ENCODE results near the gene TMEM190.

The TMEM190 gene

DNA sequence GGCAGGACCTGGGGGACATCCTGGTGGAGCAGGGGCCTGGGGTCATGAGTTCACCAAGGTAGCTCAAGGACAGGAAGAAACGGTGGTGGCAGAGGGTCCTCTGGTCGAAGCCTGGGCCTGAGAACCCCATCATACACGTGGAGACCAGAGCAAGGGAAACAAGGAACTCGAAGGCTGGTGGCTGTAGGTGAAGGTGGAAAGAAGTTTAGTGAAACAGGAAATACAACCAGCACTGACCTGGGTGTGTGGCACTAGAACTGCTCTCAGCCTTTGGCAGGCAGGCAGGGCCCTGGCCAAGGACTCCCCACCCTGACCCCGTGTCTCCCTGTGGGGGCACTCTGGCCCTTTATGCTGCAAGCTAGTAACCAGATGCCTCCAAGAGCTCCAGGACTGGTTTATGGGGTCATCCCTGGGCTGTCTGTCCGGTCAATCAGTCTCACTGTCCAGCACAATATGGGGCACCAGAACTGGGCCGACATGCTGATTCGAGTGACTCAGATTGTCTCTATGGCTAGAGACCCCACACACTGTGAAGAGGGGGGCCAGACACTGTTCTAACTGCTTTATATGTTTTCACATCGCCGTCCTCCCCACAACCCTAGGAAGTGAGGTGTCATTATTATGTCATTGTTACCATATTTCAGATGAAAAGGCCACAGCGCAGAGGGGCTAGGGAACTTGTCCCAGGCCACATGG, 25.9 kb upstream of the TMEM190 start:
- DNase-seq (ENCODE audit: low read depth, low spot score) = no peak
- no peak overlapping the region for H3K27ac ChIP-seq

DNA sequence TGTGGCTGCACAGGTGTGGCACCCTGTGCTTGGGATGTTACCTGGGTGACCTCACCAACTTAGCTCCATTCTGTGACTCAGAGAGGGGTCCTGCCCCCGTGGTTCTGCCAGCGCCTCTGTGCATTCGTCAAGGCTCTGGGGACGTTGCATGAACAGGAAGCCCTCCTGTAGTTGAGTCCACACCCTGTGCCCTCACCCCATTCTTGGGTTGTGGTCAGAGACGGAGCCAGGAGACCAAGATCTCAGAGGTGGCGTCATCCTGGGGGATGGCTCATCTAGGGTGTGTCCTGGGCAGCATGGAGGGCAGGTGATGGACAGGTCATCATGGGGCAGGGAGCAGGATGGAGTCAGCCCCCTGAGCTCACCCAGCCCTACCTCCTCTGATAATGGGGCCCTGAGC, 24.6 kb upstream of the TMEM190 start:
- peak overlapping the region; percentile 49 for H3K27ac ChIP-seq
- DNase-seq (ENCODE audit: low read depth, low spot score) = no peak

DNA sequence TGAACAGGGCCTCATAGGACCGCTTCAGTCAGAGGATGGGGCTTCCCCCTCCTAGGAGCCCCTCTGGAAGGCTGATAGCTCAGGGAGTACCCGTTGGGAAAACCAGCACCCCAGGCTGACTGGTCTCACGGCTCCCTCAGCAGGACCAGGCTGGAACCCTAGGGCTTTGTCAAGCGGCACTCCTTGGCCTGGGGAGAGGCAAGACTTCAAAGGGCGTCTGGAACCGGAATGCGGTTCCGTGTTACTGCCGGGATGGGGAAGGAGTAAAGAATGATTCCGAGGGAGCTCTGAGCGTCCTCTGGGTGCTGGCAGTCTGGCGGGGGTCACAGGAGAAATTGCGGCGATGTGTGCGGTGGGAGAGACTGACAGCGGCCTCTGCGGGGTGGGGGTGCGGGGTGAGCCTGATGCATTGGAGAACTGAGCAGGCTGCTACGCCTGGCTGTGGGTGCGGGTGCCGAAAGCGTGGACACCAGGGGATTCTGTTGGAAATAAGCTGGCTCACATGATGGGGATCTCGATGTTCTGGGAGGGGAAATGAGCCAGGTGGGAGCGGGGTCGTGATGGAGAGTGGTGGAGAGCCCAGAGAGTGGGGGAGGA, 24.0 kb upstream of the TMEM190 start:
- peak overlapping the region; percentile 49 for H3K27ac ChIP-seq
- no peak for DNase-seq (ENCODE audit: low read depth, low spot score)

DNA sequence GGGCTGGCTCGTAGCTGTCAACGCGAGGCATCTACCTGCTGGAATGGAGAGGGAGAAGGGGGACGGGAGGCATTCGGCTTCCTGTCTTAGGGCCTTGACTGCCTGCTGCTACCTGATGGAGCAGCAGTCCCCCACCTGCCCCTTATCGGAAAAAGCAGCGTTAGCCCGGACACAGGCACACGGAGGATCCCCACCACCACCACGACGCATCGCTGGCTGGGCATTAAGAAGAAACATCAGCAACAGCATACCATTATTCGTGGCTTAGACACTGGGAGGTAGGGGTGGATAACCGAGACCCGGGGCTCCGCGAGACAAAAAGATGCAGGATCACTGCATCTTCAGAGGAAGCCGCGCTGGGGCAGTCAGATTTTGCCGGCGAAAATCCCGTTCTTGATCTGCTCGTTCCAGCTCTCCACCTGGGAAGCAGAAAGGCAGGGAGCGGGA, 23.2 kb upstream of the TMEM190 start:
- H3K27ac ChIP-seq = peak overlapping the region; percentile 39
- no peak for DNase-seq (ENCODE audit: low read depth, low spot score)

DNA sequence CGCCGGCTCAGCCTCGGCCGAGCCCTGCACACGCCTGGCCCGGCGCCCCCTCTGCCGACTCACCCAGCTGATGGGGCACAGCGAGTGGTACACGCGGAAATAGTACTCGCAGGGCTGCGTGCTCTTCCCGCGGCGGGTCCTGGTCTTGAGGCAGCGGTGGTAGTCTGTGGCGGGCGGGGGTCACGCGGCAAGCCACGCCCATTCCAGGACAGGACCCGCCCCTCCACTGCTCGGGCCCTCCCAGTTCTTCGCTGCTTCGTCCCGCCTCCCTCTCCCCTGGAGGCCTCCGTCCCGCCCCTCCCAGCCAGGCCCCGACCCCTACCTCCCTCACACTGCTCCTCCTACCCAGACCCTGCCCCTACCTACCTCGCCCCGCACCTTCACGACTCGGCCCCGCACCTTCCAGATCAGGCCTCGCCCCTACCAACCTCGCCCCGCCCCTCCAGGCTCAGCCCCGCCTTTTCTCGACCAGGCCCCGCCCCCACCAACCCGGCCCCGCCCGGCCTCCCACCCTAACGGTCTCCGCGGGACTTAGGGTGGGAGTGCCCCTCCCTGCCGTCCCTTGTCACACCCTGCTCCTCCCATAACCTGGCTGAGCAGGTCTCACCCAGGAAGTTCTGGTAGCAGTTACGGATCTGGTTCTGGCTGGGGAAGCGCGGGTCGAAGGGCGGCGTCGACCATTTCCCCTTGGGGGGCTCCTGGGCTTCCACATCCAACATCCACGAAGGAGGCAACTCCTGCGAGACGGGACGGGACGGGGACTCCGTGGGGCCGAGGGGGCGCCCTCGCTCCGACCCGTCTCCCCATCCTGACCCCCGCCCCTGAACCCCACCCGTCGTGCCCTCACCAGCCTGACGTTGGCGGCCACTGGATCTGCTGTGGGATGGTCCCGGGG, 22.6 kb upstream of the TMEM190 start:
- peak overlapping the region; percentile 39 for H3K27ac ChIP-seq
- DNase-seq (ENCODE audit: low read depth, low spot score) = no peak

DNA sequence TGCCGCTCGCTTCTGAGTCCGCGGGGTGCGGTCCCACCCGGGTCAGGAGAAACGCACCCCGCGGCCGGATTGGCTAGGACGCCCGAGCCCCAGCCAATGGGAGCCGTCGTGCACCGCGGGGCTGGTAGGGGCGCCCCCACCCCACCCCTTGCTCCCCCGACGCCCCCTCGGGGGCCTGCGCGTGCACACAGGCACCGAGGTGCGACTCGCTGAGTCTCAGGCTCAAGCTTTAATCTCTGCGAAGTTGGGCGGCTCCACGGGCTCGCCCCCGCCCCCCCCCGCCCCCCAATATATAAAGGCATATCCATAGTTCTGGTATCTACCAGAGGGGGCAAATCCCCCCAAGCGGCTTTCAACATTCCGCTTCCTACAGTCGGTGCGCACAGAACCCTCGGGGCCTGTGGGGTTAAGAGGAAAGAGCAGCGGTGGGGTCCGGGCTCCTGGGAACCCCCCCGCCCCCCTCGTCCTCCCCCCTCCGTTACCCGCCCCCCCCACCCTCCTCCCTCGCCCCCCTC, 21.9 kb upstream of the TMEM190 start, which contains the start of gene COX6B2:
Gene COX6B2, minus strand, starts transcription at position 22 of the 515 bp plus-strand sequence. CDS start 198 bp downstream, outside the sequence.
- peak within 1 kb of the TSS; percentile 39 for H3K27ac ChIP-seq
- DNase-seq (ENCODE audit: low read depth, low spot score) = no peak

DNA sequence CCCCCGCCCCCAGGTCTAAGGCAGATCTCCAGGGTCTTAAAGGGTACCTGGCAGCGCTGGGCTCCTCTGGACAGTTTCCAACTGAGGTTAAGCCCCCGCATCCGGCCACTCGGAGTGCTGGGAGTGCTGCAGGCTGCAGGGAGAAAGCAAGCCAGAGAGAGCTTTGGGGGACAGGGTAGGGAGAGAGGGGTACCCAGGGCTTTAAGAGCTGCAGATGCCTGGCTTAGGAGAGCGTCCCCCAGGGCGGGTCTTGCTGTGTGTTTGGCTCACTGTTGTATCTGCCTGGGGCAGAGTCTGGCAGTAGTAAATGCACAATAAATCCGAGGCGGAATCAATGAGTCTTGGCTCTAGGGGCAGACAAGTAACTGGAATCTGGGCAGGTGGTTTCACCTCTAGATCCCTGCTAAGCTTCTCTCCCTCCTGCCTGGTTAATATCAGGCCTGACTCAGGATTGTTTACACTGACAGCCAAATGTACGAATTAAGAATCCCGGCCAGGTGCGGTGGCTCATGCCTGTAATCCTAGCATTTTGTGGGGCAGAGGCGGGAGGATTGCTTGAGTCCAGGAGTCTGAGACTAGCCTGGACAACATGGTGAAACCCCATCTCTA, 21.3 kb upstream of the TMEM190 start:
- DNase-seq (ENCODE audit: low read depth, low spot score) = no peak
- H3K27ac ChIP-seq = peak overlapping the region; percentile 37

DNA sequence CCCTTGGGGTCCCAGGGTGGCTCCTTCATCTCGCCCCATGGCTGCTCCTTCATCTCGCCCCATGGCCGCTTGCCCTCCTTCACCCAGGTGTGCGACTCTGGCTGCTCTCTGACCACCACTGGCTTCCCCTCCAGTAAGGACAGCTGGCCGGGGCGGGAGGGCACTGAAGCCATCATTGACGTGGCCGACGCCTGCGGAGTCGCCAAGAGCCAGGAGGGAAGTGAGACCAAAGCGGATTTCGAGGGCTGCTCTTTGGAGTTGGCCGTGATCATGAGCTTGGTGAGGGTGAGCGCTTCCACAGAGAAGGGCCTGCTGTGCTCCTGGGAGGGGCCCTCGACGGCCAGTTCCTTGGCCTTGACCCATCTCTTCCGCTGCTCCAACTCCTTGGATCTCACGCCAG, 18.1 kb upstream of the TMEM190 start:
- no peak overlapping the region for H3K27ac ChIP-seq
- no peak for DNase-seq (ENCODE audit: low read depth, low spot score)

DNA sequence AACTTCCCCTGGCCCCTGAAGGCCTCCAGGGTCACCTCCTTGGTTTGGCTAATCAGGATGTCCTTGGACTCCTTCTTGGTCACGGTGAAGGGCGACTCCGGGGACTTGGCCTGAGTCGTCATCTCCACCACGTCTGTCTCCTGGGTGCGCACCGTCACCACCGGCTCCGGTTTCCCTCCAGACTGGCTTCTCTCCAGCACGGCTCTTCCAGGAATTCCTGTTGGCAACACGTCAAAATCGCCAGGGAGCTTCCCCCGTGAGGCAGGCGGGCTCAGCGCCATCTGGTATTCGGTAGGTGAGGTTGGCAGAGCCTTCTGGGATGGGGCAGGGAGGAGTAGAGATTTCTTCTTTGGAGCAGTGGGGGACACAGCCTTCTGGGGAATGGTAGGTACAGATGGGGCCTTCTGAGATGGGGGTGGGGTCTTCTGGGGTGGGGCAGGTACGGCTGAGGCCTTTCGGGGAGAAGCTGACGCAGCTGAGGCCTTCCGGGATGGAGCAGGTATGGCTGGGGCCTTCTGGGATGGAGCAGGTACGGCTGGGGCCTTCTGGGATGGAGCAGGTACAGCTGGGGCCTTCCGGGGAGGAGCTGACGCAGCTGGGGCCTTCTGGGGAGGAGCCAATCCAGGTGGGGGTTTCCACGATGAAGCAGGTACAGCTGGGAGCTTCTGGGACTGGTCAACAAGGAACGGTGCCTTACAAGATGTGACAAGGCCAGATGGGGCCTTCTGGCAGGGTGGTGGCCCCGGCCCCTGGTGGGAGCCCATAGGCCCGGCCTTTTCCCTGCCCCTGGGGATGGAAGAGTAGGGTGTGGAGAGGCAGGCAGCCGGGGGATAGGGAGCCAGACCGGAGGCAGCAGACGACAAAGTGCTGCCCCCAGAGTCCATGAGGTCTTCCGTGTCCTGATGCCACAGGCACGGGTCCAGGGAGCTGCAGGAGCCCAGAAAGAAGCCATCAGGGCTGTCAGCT, 17.4 kb upstream of the TMEM190 start:
- DNase-seq (ENCODE audit: low read depth, low spot score) = no peak
- no peak overlapping the region for H3K27ac ChIP-seq

DNA sequence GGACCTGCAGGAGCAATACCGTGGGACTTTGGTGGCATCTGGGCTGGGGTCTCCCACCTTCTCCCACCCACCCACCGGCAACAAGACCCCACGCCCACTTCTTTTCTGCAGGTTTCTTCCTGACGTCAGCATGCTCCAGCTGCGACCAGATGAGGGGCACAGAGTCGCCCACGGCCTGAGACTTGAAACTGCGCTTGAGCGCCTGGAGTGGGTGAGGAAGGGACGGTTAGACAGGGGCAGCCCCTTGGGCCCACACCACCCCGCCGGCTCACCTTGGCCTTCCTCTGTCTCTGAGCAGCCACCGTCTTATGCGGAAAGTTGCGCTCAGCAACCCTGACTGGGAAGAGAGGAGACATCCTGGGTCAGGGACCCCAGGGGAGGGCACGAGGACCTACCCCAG, 15.7 kb upstream of the TMEM190 start:
- no peak overlapping the region for H3K27ac ChIP-seq
- no peak for DNase-seq (ENCODE audit: low read depth, low spot score)

DNA sequence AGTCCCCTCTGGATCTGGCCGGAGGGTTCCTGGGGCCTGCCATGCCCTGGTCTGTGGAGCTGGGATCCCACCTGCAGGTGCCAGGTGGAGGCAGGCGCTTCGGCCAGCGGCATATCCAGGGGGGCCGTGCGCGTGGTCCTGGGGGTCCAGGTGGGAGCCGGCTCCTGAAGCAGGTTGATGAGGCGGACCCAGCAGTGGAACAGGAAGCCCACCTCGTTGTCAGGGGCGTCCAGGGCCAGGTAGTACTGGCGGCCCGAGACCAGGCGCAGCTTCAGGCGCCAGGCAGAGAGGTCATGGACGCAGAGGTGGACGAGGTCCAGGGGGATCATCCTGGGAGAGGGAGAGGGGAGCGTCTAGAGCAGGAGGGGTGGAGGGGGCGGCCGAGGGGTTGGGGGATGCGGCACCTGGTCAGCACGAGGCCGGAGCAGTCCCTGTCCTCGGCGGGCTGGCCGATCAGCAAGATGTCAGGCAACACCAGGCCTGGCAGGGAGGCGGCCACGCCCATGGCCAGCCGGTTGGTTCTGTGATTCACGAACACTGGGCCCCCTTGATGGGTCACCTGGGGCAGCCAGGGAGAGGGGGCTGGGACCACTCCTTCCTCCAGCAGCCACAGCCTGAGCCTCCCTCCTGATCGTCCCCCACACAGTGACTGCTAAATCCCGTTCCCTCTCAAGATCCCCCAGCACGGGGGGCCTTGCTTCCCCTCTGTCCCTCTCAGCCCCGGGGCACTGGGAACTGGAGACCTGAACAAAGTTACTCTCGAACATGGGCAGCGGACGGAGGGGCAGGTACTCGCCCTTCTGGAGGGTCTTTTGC, 14.2 kb upstream of the TMEM190 start:
- DNase-seq (ENCODE audit: low read depth, low spot score) = no peak
- no peak overlapping the region for H3K27ac ChIP-seq

DNA sequence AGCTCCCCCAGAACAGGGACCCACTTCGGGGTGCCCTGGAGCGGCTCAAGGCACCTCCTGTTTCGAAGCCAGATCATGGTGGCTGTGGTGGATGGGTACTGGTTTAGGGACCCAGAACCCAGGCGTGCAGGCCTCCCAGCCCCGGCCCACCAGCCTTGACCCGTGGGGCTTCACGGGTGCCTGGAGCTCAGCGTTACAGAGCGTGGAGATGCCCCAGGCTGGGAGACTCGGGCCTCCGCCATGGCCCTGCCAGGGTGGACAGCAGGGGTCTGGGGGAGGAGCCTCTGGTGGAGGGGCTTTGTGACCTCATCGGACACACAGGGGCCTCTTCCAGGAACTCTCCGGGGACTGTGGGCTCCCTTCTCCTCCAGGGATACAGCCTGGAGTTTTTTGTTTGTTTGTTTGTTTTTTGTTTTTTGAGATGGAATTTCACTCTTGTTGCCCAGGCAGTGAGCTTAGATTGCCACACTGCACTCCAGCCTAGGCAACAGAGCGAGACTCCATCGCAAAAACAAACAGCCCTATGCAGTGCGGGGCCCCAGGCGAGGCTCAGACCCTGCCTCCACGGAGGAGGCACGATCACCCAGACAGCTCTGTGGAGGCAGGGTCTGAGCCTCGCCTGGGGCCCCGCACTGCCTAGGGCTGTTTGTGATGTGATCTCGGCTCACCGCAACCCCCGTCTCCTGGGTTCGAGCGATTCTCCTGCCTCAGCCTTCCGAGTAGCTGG, 13.5 kb upstream of the TMEM190 start, which contains the start of gene GARIN5B:
Gene GARIN5B, minus strand, starts transcription at position 271 of the 727 bp plus-strand sequence. Its CDS starts 194 bp downstream, at position 77.
- DNase-seq (ENCODE audit: low read depth, low spot score) = no peak
- no peak within 1 kb of the TSS for H3K27ac ChIP-seq

DNA sequence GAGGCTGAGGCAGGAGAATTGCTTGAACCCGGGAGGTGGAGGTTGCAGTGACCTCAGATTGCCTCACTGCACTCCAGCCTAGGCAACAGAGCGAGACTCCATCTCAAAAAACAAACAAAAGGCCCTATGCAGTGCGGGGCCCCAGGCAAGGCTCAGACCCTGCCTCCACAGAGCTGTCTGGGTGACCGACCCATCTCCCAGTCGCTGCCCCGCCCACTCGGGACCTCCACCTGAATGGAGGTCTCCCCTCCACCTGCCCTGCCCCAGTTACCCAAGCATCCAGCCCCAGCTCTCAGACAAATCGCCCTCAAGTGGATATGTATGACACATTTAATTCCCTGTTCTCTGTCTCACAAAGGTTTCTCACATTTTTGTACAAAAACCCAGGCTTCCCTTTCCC, 11.4 kb upstream of the TMEM190 start:
- H3K27ac ChIP-seq = no peak overlapping the region
- no peak for DNase-seq (ENCODE audit: low read depth, low spot score)

DNA sequence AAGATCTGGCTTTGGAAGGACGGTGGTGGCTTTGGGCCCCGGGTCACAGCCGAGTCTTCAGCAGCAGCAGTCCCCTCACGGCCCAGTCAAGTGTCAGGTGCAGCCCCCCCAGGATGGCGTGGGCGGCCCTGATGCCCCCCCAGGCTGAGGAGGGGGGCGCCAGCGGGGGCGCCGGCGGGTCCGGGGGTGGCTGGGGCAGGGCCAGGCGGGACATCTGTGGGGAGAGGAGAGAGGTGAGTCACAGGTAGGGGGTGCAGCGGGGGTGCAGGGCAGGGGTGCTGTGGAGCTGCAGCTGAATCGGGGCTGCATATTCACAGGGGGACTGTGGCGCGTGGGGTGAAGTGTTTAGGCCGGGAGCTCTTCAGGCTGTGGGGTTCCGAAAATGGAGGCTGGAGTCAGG, 10.7 kb upstream of the TMEM190 start:
- H3K27ac ChIP-seq = no peak overlapping the region
- no peak for DNase-seq (ENCODE audit: low read depth, low spot score)

DNA sequence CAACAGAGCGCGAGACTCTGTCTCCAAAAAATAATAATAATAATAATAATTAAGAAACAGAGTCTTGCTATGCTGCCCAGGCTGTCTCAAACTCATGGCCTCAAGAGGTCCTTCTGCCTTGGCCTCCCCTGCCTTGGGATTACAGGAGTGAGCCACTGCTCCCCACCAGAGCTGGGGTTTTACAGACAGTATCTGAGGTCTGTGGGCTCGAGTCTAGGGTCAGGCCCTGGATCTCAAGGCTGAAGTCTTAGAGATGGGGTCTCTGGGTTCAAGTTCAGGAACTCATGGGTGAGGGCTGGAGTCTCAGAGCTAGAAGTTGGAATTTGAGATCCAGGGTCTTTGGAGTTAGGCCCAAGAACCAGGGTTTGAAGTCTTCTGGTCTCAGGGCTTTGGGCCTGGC, 9.8 kb upstream of the TMEM190 start:
- no peak for DNase-seq (ENCODE audit: low read depth, low spot score)
- no peak overlapping the region for H3K27ac ChIP-seq

DNA sequence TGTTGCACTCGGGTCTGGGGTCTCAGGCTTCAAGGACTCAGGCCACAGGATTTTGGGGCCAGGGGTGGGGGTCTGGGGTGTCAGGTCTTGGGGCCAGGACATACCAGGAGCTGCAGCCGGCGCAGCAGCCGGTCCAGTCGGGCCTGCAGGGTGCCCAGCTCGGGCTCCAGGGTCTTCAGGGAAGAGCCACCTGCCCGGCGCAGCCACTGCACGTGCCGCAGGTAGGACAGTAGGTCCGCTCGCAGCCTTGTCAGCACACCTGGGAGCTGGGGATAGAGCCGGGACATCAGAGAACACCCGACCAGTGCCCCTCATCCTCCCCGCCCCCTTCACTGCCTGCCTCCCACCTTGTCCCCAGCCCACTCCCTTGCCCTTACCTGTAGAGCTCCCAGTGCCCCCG, 8.5 kb upstream of the TMEM190 start:
- DNase-seq (ENCODE audit: low read depth, low spot score) = no peak

DNA sequence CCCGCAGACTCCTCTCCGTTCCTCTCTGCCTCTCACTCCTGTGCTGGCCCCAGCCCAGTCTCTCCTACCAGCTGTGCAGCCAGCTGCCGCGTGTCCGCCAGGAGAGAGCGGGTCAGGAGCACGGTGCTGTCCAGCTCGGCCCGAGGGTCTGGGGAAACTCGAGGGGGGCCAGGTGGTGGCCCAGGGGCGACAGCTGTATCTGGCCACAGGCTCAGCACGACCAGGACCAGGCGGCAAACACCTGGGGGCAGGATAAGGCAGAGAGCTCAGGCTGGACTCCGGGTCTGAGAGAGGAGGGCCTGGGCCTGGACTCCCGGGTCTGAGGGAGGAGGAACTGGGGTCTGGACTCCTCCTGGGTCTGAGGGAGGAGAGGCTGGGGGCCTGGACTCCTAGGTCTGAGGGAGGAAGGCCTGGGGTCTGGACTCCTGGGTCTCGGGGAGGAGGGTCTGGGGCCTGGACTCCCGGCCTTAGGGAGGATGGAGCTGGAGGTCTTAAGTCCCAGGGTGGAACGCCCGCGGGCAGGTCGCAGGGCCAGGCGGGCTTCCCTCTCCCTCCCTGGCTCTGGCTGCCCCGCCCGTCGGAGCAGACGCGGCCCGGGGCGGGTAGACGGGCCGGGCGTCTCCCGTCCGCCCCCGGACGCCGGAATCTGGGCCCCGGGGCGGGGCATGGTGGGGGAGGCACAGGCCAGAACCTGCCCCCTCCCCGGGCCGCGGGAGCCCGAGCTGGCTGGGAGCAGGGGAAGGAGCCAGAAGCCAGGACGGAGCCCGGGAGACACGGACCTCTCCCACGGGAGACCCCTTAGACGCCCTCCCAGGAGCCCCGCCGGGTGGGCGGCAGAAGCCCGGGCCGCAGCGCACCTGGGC, 7.7 kb upstream of the TMEM190 start:
- no peak for DNase-seq (ENCODE audit: low read depth, low spot score)
- no peak overlapping the region for H3K27ac ChIP-seq

More for the DNA sequence above, 8.5 kb upstream of the TMEM190 start:
- no peak overlapping the region for H3K27ac ChIP-seq

Data from epithelial cell of prostate (primary cell).